Ovary (tissue), 3 donors: ENCODE data around the gene NOX1.

Experiments
- CTCF ChIP-seq, 3 donors: fragments of 450-650 bp in 2 of 3; fragments of 200-600 bp in 1 of 3; IDR thresholded peaks; one replicate each; pipeline versions ENCODE4 v1.5.1 to v1.8.0; 2016 to 2022; ENCODE audit warnings: antibody characterized with exemption in 3 of 3, mild to moderate bottlenecking in 1 of 3
- EP300 ChIP-seq: sonication (generic); formaldehyde crosslinking; IDR thresholded peaks from one replicate; pipeline ENCODE4 v1.6.1; 2017; ENCODE audit warnings: antibody characterized with exemption
- POLR2A ChIP-seq: fragments of 450-650 bp; IDR thresholded peaks from one replicate; pipeline ENCODE4 v1.6.1; 2017; ENCODE audit warnings: antibody characterized with exemption, mild to moderate bottlenecking, moderate library complexity
- donor health status: DM: no; HTN: no; CAD: no.

GRCh38 chrX:100895365-100896075 lies 21.4 kb upstream of the NOX1 start:
- TF ChIP-seq POLR2A, result no peak
- no peak for TF ChIP-seq EP300
- no peak for TF ChIP-seq CTCF (IDR thresholded peaks at IDR 0.05)
